Memory B cell (primary cell): ENCODE data around the gene ULK4.
A peak's percentile ranks its signal among the peaks of the same experiment; 100 is the strongest.
"Not testable (repeated sequence)": the region's sequence is repeated elsewhere in the genome, so short reads cannot be mapped to it uniquely, and the experiment has no call there.

Experiments
- ATAC-seq: fragments of 150-1000 bp; cut with Tn5 transposase; 2 replicates; pipeline ENCODE4 v1.10.0; 2021; ENCODE audit warnings: low read depth, mild to moderate bottlenecking, moderate library complexity
- DNase-seq, 2 donors: peaks; one replicate each; pipeline ENCODE4 v3.0.0; 2022; ENCODE audit warnings: low spot score in 2 of 2
- H3K27ac Mint-ChIP-seq: one replicate; pipeline ENCODE4 v1.8.0; 2022; ENCODE audit warnings: mild to moderate bottlenecking, moderate library complexity, mixed read lengths
- H3K27me3 Mint-ChIP-seq: one replicate; pipeline ENCODE4 v1.8.0; 2022; ENCODE audit warnings: mixed read lengths
- H3K36me3 Mint-ChIP-seq: one replicate; pipeline ENCODE4 v1.8.0; 2022; ENCODE audit warnings: mild to moderate bottlenecking, mixed read lengths
- H3K4me1 Mint-ChIP-seq: one replicate; pipeline ENCODE4 v1.8.0; 2022; ENCODE audit warnings: mixed read lengths
- H3K4me3 Mint-ChIP-seq: one replicate; pipeline ENCODE4 v1.8.0; 2022; ENCODE audit warnings: mild to moderate bottlenecking, moderate library complexity, mixed read lengths
- H3K9me3 Mint-ChIP-seq: one replicate; pipeline ENCODE4 v1.8.0; 2022; ENCODE audit warnings: mixed read lengths

The ULK4 gene

GRCh38 chr3:41932464-41932863, 29.4 kb downstream of the ULK4 start:
- DNase-seq (no peak), ATAC-seq (no peak)
- Mint-ChIP-seq H3K9me3 (peaks cover 4% of the 10 kb centered on the region), H3K4me1 (peaks cover 9% of the 10 kb centered on the region), H3K4me3 (no peak overlapping the region), H3K36me3 (peaks cover 46% of the 10 kb centered on the region), H3K27me3 (no peaks in the 10 kb centered on the region), H3K27ac (no peak overlapping the region)

- DNase-seq (no peak), ATAC-seq (no peak)
- H3K27me3 Mint-ChIP-seq: no peaks in the 10 kb centered on the region
- no peak overlapping the region for H3K4me3 Mint-ChIP-seq
- no peak overlapping the region for H3K27ac Mint-ChIP-seq
- H3K36me3 Mint-ChIP-seq: peaks cover 13% of the 10 kb centered on the region
- peaks cover 3% of the 10 kb centered on the region for H3K4me1 Mint-ChIP-seq
- no peaks in the 10 kb centered on the region for H3K9me3 Mint-ChIP-seq
Measured at GRCh38 chr3:41920406-41920965, 41.4 kb downstream of the ULK4 start.

GRCh38 chr3:41915353-41915752, 46.5 kb downstream of the ULK4 start:
- no peaks in the 10 kb centered on the region for H3K9me3 Mint-ChIP-seq
- H3K4me1 Mint-ChIP-seq: no peaks in the 10 kb centered on the region
- H3K27me3 Mint-ChIP-seq: no peaks in the 10 kb centered on the region
- peaks cover 15% of the 10 kb centered on the region for H3K36me3 Mint-ChIP-seq
- ATAC-seq (no peak), DNase-seq (no peak)
- no peak overlapping the region for H3K27ac Mint-ChIP-seq
- no peak overlapping the region for H3K4me3 Mint-ChIP-seq

- H3K36me3 Mint-ChIP-seq: peaks cover 13% of the 10 kb centered on the region
- no peaks in the 10 kb centered on the region for H3K9me3 Mint-ChIP-seq
- no peaks in the 10 kb centered on the region for H3K4me1 Mint-ChIP-seq
- H3K27me3 Mint-ChIP-seq: no peaks in the 10 kb centered on the region
- ATAC-seq (no peak), DNase-seq (no peak)
- peak overlapping the region; percentile 80 for H3K27ac Mint-ChIP-seq
- H3K4me3 Mint-ChIP-seq: no peak overlapping the region
Measured at GRCh38 chr3:41912280-41912679, 49.6 kb downstream of the ULK4 start.

GRCh38 chr3:41907330-41908073, 54.4 kb downstream of the ULK4 start:
- Mint-ChIP-seq H3K27ac (no peak overlapping the region), H3K4me1 (no peaks in the 10 kb centered on the region), H3K4me3 (no peak overlapping the region), H3K36me3 (peaks cover 20% of the 10 kb centered on the region), H3K9me3 (no peaks in the 10 kb centered on the region), H3K27me3 (no peaks in the 10 kb centered on the region)
- DNase-seq (no peak), ATAC-seq (no peak)

GRCh38 chr3:41900265-41900664, 61.6 kb downstream of the ULK4 start:
- no peaks in the 10 kb centered on the region for H3K27me3 Mint-ChIP-seq
- ATAC-seq (no peak), DNase-seq (no peak)
- H3K9me3 Mint-ChIP-seq: no peaks in the 10 kb centered on the region
- H3K4me1 Mint-ChIP-seq: no peaks in the 10 kb centered on the region
- peaks cover 20% of the 10 kb centered on the region for H3K36me3 Mint-ChIP-seq
- no peak overlapping the region for H3K27ac Mint-ChIP-seq
- no peak overlapping the region for H3K4me3 Mint-ChIP-seq

GRCh38 chr3:41898631-41899030, 63.3 kb downstream of the ULK4 start:
- no peaks in the 10 kb centered on the region for H3K27me3 Mint-ChIP-seq
- H3K36me3 Mint-ChIP-seq: peaks cover 22% of the 10 kb centered on the region
- no peak for ATAC-seq
- no peak overlapping the region for H3K4me3 Mint-ChIP-seq
- DNase-seq: no peak
- H3K9me3 Mint-ChIP-seq: no peaks in the 10 kb centered on the region
- peak overlapping the region; percentile 50 for H3K27ac Mint-ChIP-seq
- H3K4me1 Mint-ChIP-seq: no peaks in the 10 kb centered on the region

GRCh38 chr3:41893977-41894376, 67.9 kb downstream of the ULK4 start:
- no peaks in the 10 kb centered on the region for H3K4me1 Mint-ChIP-seq
- H3K4me3 Mint-ChIP-seq: no peak overlapping the region
- H3K36me3 Mint-ChIP-seq: peaks cover 29% of the 10 kb centered on the region

GRCh38 chr3:41888368-41889076, 73.4 kb downstream of the ULK4 start:
- DNase-seq (no peak), ATAC-seq (no peak)
- H3K36me3 Mint-ChIP-seq: peaks cover 20% of the 10 kb centered on the region
- H3K4me3 Mint-ChIP-seq: no peak overlapping the region
- no peaks in the 10 kb centered on the region for H3K27me3 Mint-ChIP-seq
- no peaks in the 10 kb centered on the region for H3K4me1 Mint-ChIP-seq
- no peak overlapping the region for H3K27ac Mint-ChIP-seq
- H3K9me3 Mint-ChIP-seq: peaks cover 11% of the 10 kb centered on the region

More at GRCh38 chr3:41893977-41894376, 67.9 kb downstream of the ULK4 start:
- Mint-ChIP-seq H3K27ac (no peak overlapping the region), H3K9me3 (peaks cover 11% of the 10 kb centered on the region), H3K27me3 (no peaks in the 10 kb centered on the region)
- DNase-seq: peak; percentile 23 to 25
- ATAC-seq: no peak

GRCh38 chr3:41882956-41883355, 78.9 kb downstream of the ULK4 start:
- H3K4me3 Mint-ChIP-seq: no peak overlapping the region
- ATAC-seq: no peak
- no peak for DNase-seq
- H3K27me3 Mint-ChIP-seq: no peaks in the 10 kb centered on the region
- H3K36me3 Mint-ChIP-seq: no peaks in the 10 kb centered on the region
- H3K27ac Mint-ChIP-seq: no peak overlapping the region
- no peaks in the 10 kb centered on the region for H3K4me1 Mint-ChIP-seq
- no peaks in the 10 kb centered on the region for H3K9me3 Mint-ChIP-seq

GRCh38 chr3:41881233-41881821, 80.6 kb downstream of the ULK4 start:
- no peak overlapping the region for H3K4me3 Mint-ChIP-seq
- DNase-seq (peak; percentile 23 to 46), ATAC-seq (no peak)
- H3K36me3 Mint-ChIP-seq: peaks cover 4% of the 10 kb centered on the region
- H3K9me3 Mint-ChIP-seq: no peaks in the 10 kb centered on the region
- H3K4me1 Mint-ChIP-seq: no peaks in the 10 kb centered on the region
- H3K27ac Mint-ChIP-seq: no peak overlapping the region
- no peaks in the 10 kb centered on the region for H3K27me3 Mint-ChIP-seq

- H3K27me3 Mint-ChIP-seq: no peaks in the 10 kb centered on the region
- H3K27ac Mint-ChIP-seq: no peak overlapping the region
- H3K9me3 Mint-ChIP-seq: no peaks in the 10 kb centered on the region
Measured at GRCh38 chr3:41880387-41880786, 81.5 kb downstream of the ULK4 start.

GRCh38 chr3:41877741-41878140, 84.2 kb downstream of the ULK4 start:
- H3K36me3 Mint-ChIP-seq: peaks cover 11% of the 10 kb centered on the region
- H3K27ac Mint-ChIP-seq, ATAC-seq, DNase-seq, H3K27me3 Mint-ChIP-seq, H3K4me3 Mint-ChIP-seq, H3K9me3 Mint-ChIP-seq, H3K4me1 Mint-ChIP-seq: not testable (repeated sequence)

More at GRCh38 chr3:41880387-41880786, 81.5 kb downstream of the ULK4 start:
- DNase-seq: no peak
- peaks cover 7% of the 10 kb centered on the region for H3K36me3 Mint-ChIP-seq
- no peak for ATAC-seq
- no peak overlapping the region for H3K4me3 Mint-ChIP-seq
- no peaks in the 10 kb centered on the region for H3K4me1 Mint-ChIP-seq

- DNase-seq (no peak), ATAC-seq (no peak)
- Mint-ChIP-seq H3K27ac (no peak overlapping the region), H3K4me1 (no peaks in the 10 kb centered on the region), H3K4me3 (no peak overlapping the region), H3K27me3 (no peaks in the 10 kb centered on the region), H3K36me3 (peaks cover 24% of the 10 kb centered on the region), H3K9me3 (no peaks in the 10 kb centered on the region)
Measured at GRCh38 chr3:41874022-41874421, 87.9 kb downstream of the ULK4 start.
